Natural killer cell (primary cell): Measurements from ENCODE around the gene ZNF672. TPM values are rescaled to one million over a fixed set of nuclear protein-coding genes. Genes with fewer than 3 reads are reported as not detected.
"Not testable (repeated sequence)": the region's sequence is repeated elsewhere in the genome, so short reads cannot be mapped to it uniquely, and the experiment has no call there.

Experiments used
- ATAC-seq, 3 donors: fragments of 150-1000 bp in 2 of 3; fragments of 200-7000 bp in 1 of 3; cut with Tn5 transposase; 1 replicate in 1 of 3; 2 replicates in 2 of 3; pipeline ENCODE4 v1.10.0; 2021; ENCODE audit warnings: mild to moderate bottlenecking in 2 of 3, moderate library complexity in 2 of 3
- DNase-seq, 2 donors: peaks; one replicate each; pipeline versions ENCODE4 v3.0.0 to v3.0.0-alpha.2; 2013 to 2021; ENCODE audit warnings: mixed read lengths in 1 of 2
- H3K27ac ChIP-seq: one replicate; pipeline ENCODE4 v1.5.1; 2013; ENCODE audit warnings: mild to moderate bottlenecking, low read length
- H3K27me3 ChIP-seq: one replicate; pipeline ENCODE4 v1.6.1; 2013; ENCODE audit warnings: low read length; ENCODE audit not compliant: control insufficient read depth, insufficient read depth
- H3K36me3 ChIP-seq: one replicate; pipeline ENCODE4 v1.6.1; 2013; ENCODE audit warnings: low read length; ENCODE audit not compliant: control insufficient read depth, insufficient read depth
- H3K4me1 ChIP-seq: one replicate; pipeline ENCODE4 v1.6.1; 2013; ENCODE audit warnings: low read length; ENCODE audit not compliant: control insufficient read depth, insufficient read depth
- H3K4me3 ChIP-seq: one replicate; pipeline ENCODE4 v1.5.1; 2013; ENCODE audit warnings: low read length
- H3K9me3 ChIP-seq: one replicate; pipeline ENCODE4 v1.6.1; 2013; ENCODE audit warnings: low read length; ENCODE audit not compliant: control insufficient read depth, insufficient read depth
- H3K27ac Mint-ChIP-seq, 2 donors: one replicate each; pipeline ENCODE4 v1.8.0; 2022; ENCODE audit warnings: mild to moderate bottlenecking in 2 of 2, mixed read lengths in 2 of 2, moderate library complexity in 1 of 2
- H3K27me3 Mint-ChIP-seq, 2 donors: one replicate each; pipeline ENCODE4 v1.8.0; 2022; ENCODE audit warnings: low read depth in 2 of 2, mixed read lengths in 2 of 2
- H3K36me3 Mint-ChIP-seq: one replicate; pipeline ENCODE4 v1.8.0; 2022; ENCODE audit warnings: mixed read lengths
- H3K4me1 Mint-ChIP-seq, 2 donors: one replicate each; pipeline ENCODE4 v1.8.0; 2022; ENCODE audit warnings: mixed read lengths in 2 of 2
- H3K4me3 Mint-ChIP-seq: one replicate; pipeline ENCODE4 v1.8.0; 2022; ENCODE audit warnings: mild to moderate bottlenecking, moderate library complexity, mixed read lengths
- H3K9me3 Mint-ChIP-seq, 2 donors: one replicate each; pipeline ENCODE4 v1.8.0; 2022; ENCODE audit warnings: mixed read lengths in 2 of 2
- CTCF ChIP-seq: fragments of 200-600 bp; IDR thresholded peaks from one replicate; pipeline ENCODE4 v1.8.0; 2022; ENCODE audit warnings: antibody characterized with exemption
- WGBS: methylation state at CpG from one replicate; pipeline ENCODE4 v1.1.7; 2013; ENCODE audit warnings: missing lambda C conversion rate; ENCODE audit not compliant: insufficient coverage; 5-methylcytosine and 5-hydroxymethylcytosine counted together
- intact Hi-C: fragments of 100-400 bp; cut with micrococcal nuclease; formaldehyde crosslinking; loops from one replicate; pipeline ENCODE4 v1.14.2; 2022
- total RNA-seq, 4 donors: library from RNA; stranded (reverse); fragments of 120-200 nt in 1 of 4; gene quantifications; one replicate each; pipeline versions ENCODE4 v1.2.3 to v1.2.4, GENCODE V29; 2013 to 2022

ZNF672 gene
- total RNA-seq, 3 donors from 2014 or later (not counting 1 experiment from before 2014, with no cell fraction given): 29.0 to 41.8 (median 38.7) TPM

- no peaks in the 10 kb centered on the region for H3K4me1 Mint-ChIP-seq
- no peaks in the 10 kb centered on the region for H3K36me3 ChIP-seq
- WGBS: 89% methylated on average over 2 of the region's 3 CpGs
- H3K9me3 Mint-ChIP-seq: peaks cover 2 to 3% of the 10 kb centered on the region in 2 donors
- TF ChIP-seq CTCF: no peak
- peaks cover 5% of the 10 kb centered on the region for H3K36me3 Mint-ChIP-seq
- H3K27me3 ChIP-seq: no peaks in the 10 kb centered on the region
- no peak overlapping the region for H3K4me3 Mint-ChIP-seq
- ATAC-seq (no peak), DNase-seq (no peak)
- H3K9me3 ChIP-seq: no peaks in the 10 kb centered on the region
- H3K27ac Mint-ChIP-seq: no peak overlapping the region
- intact Hi-C loops: no loop called here
- H3K4me3 ChIP-seq: no peak overlapping the region
- no peaks in the 10 kb centered on the region for H3K4me1 ChIP-seq
- H3K27ac ChIP-seq: no peak overlapping the region
- peaks cover 11 to 20% of the 10 kb centered on the region in 2 donors for H3K27me3 Mint-ChIP-seq
Observed at GRCh38 chr1:248798791-248799190, 39.2 kb upstream of the ZNF672 start.

- no peak overlapping the region for H3K27ac Mint-ChIP-seq
- H3K36me3 Mint-ChIP-seq: no peaks in the 10 kb centered on the region
- ATAC-seq (no peak), DNase-seq (no peak)
- H3K27me3 Mint-ChIP-seq: peaks cover 11 to 20% of the 10 kb centered on the region in 2 donors
- TF ChIP-seq CTCF: no peak
- intact Hi-C loops: no loop called here
- WGBS: 67% methylated on average over 1 of the region's 3 CpGs
- no peaks in the 10 kb centered on the region for H3K9me3 Mint-ChIP-seq
- H3K27ac ChIP-seq: no peak overlapping the region
- no peak overlapping the region for H3K4me3 Mint-ChIP-seq
- H3K4me1 Mint-ChIP-seq: peaks cover 12% of the 10 kb centered on the region in 2 donors
- no peaks in the 10 kb centered on the region for H3K9me3 ChIP-seq
- no peaks in the 10 kb centered on the region for H3K27me3 ChIP-seq
- no peak overlapping the region for H3K4me3 ChIP-seq
- H3K4me1 ChIP-seq: peaks cover 11% of the 10 kb centered on the region
- no peaks in the 10 kb centered on the region for H3K36me3 ChIP-seq
Observed at GRCh38 chr1:248800459-248800858, 37.6 kb upstream of the ZNF672 start.

GRCh38 chr1:248802454-248802853 lies 35.6 kb upstream of the ZNF672 start:
- Histone ChIP-seq H3K4me1 (peaks cover 29% of the 10 kb centered on the region), H3K36me3 (no peaks in the 10 kb centered on the region), H3K27ac (no peak overlapping the region), H3K9me3 (no peaks in the 10 kb centered on the region), H3K27me3 (no peaks in the 10 kb centered on the region), H3K4me3 (no peak overlapping the region)
- Mint-ChIP-seq H3K4me1 (peaks cover 13 to 25% of the 10 kb centered on the region in 2 donors), H3K27me3 (peaks cover 11 to 13% of the 10 kb centered on the region in 2 donors), H3K36me3 (no peaks in the 10 kb centered on the region), H3K9me3 (no peaks in the 10 kb centered on the region), H3K4me3 (no peak overlapping the region), H3K27ac (no peak overlapping the region)
- intact Hi-C loops: no loop called here
- no peak for DNase-seq
- WGBS: 91% methylated on average over 6 of the region's 6 CpGs
- no peak for ATAC-seq
- TF ChIP-seq CTCF: no peak

GRCh38 chr1:248803501-248803900 lies 34.5 kb upstream of the ZNF672 start:
- H3K4me1 Mint-ChIP-seq: peaks cover 13 to 25% of the 10 kb centered on the region in 2 donors

More at GRCh38 chr1:248803501-248803900, 34.5 kb upstream of the ZNF672 start:
- H3K36me3 ChIP-seq, H3K36me3 Mint-ChIP-seq, H3K27me3 ChIP-seq, intact Hi-C loops, ATAC-seq, DNase-seq, H3K9me3 ChIP-seq, H3K27ac ChIP-seq, H3K4me3 Mint-ChIP-seq, H3K4me3 ChIP-seq, H3K27me3 Mint-ChIP-seq, H3K9me3 Mint-ChIP-seq, H3K27ac Mint-ChIP-seq: not testable (repeated sequence)
- WGBS: 88% methylated on average over 15 of the region's 15 CpGs
- H3K4me1 ChIP-seq: peaks cover 29% of the 10 kb centered on the region
